Epithelial cell of proximal tubule (primary cell): Measurements from ENCODE around the gene CCDC188. TPM values are rescaled to one million over a fixed set of nuclear protein-coding genes. Genes with fewer than 3 reads are reported as not detected.

Experiments used
- DNase-seq: peaks from one replicate; pipeline ENCODE4 v3.0.0-alpha.2; 2011; ENCODE audit warnings: low read depth
- H3K4me3 ChIP-seq: 2 replicates; pipeline ENCODE4 v1.5.1; 2011; ENCODE audit warnings: low read depth, mild to moderate bottlenecking, low read length
- total RNA-seq: library from RNA; depleted of rRNA; stranded (reverse); fragments of >200 nt; gene quantifications from 2 replicates; pipeline ENCODE4 v1.2.3, GENCODE V29; 2015
- TF ChIP-seq, protein P1 (sequence below): conservative IDR thresholded peaks from 2 replicates; pipeline ENCODE4 v1.5.1; 2012; ENCODE audit warnings: low read depth, mild to moderate bottlenecking, low read length

The CCDC188 gene
- total RNA-seq, 1 donor from 2014 or later: not detected

DNA sequence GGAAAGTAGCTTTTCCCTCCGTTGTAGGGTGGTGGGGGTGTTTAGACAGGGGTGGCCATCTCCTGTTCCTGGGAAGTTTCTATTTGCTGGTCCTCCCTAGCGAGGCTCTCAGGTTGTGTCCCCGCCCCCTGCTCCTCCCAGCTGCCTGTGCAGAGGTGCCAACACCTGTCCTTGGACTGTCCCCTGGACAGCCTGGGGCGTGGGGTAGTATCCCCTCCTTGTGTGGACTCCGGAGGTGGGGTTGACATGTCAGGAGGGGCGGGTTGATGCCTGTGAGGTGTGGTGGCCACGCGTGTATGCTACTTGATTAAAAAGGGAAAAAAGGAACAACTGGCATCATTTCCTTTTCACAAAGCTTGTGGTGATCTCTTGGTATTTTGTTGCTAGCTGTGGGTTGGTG, 49.2 kb downstream of the CCDC188 start:
- no peak overlapping the region for H3K4me3 ChIP-seq
- TF ChIP-seq, protein P1, sequence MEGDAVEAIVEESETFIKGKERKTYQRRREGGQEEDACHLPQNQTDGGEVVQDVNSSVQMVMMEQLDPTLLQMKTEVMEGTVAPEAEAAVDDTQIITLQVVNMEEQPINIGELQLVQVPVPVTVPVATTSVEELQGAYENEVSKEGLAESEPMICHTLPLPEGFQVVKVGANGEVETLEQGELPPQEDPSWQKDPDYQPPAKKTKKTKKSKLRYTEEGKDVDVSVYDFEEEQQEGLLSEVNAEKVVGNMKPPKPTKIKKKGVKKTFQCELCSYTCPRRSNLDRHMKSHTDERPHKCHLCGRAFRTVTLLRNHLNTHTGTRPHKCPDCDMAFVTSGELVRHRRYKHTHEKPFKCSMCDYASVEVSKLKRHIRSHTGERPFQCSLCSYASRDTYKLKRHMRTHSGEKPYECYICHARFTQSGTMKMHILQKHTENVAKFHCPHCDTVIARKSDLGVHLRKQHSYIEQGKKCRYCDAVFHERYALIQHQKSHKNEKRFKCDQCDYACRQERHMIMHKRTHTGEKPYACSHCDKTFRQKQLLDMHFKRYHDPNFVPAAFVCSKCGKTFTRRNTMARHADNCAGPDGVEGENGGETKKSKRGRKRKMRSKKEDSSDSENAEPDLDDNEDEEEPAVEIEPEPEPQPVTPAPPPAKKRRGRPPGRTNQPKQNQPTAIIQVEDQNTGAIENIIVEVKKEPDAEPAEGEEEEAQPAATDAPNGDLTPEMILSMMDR: no peak
- no peak for DNase-seq

DNA sequence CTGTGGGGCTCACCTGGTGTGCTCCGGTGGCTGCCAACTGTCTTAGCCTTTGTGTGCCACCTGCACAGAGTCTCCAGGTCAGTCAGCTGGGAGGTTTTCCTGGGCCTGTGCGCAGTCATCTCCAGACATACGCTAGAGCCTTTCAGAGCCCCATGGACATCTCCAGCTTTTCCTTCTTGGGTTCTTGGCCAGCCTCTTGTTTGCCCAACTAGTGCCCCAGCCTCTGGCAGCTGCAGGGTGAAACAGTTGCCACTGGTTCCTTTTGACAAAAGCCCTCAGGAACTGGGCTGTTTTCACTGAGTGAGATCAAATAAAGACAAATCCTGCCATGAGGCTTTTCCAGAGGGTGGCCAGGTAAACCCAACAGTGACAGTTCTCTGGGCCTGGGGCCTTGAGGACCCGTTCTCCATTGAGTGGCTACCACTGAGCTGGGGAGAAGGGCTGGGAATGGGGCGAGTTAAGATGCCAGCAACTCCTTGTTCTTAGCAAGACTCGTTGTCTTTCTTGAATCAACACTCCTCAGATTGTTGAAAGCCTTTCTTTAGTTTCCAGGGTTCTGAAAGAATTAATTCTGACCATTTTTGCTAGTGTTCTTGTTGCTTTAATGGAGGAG, 51.6 kb downstream of the CCDC188 start:
- TF ChIP-seq, protein P1: no peak
- no peak overlapping the region for H3K4me3 ChIP-seq
- DNase-seq: no peak

Other genes with a start within 250 kb of the CCDC188 start
- gene COMT, start 209.3 kb downstream of the CCDC188 start, total RNA-seq: 233 and 272 TPM in 2 replicates
- 5.8 and 34.7 TPM in 2 replicates for gene TXNRD2, start 209.2 kb downstream of the CCDC188 start, total RNA-seq
- gene ARVCF, start 134.2 kb downstream of the CCDC188 start, total RNA-seq: 53.2 and 109 TPM in 2 replicates
- gene TANGO2, start 129.9 kb downstream of the CCDC188 start, total RNA-seq: 14.8 and 30.0 TPM in 2 replicates
- gene DGCR8, start 70.8 kb downstream of the CCDC188 start, total RNA-seq: 26.3 and 26.5 TPM in 2 replicates
- 1,034 and 1,401 TPM in 2 replicates for gene RANBP1, start 35.0 kb downstream of the CCDC188 start, total RNA-seq
- 21.3 and 52.7 TPM in 2 replicates for gene TRMT2A, start 33.8 kb downstream of the CCDC188 start, total RNA-seq
- 14.8 and 37.8 TPM in 2 replicates for gene ZDHHC8, start 19.3 kb downstream of the CCDC188 start, total RNA-seq
- 12.1 and 18.6 TPM in 2 replicates for gene RTN4R, start 117.3 kb upstream of the CCDC188 start, total RNA-seq
- 56.9 and 65.2 TPM in 2 replicates for gene DGCR6L, start 169.0 kb upstream of the CCDC188 start, total RNA-seq
- 14.4 and 26.4 TPM in 2 replicates for gene ZNF74, start 243.1 kb upstream of the CCDC188 start, total RNA-seq